Fibroblast of mammary gland (primary cell): ENCODE results near the gene PTX3.

Source experiments
- DNase-seq: peaks from one replicate; pipeline ENCODE4 v3.0.0-alpha.2; 2010; ENCODE audit warnings: low read depth
- H3K4me3 ChIP-seq: 2 replicates; pipeline ENCODE4 v1.5.1; 2011; ENCODE audit warnings: low read depth, mild to moderate bottlenecking, low read length, moderate library complexity; ENCODE audit not compliant: control insufficient read depth
- CTCF ChIP-seq: conservative IDR thresholded peaks from 2 replicates; pipeline ENCODE4 v1.5.1; 2011; ENCODE audit warnings: low read depth, low read length, inconsistent platforms; ENCODE audit not compliant: control insufficient read depth, insufficient read depth

The PTX3 gene

GRCh38 chr3:157452097-157452496 is 15.4 kb downstream of the PTX3 start:
- no peak for TF ChIP-seq CTCF
- DNase-seq = no peak
- no peak overlapping the region for H3K4me3 ChIP-seq

- TF ChIP-seq CTCF = no peak
- DNase-seq = no peak
- no peak overlapping the region for H3K4me3 ChIP-seq
Observed at GRCh38 chr3:157453824-157454223, 17.2 kb downstream of the PTX3 start.

GRCh38 chr3:157459706-157460105 is 23.1 kb downstream of the PTX3 start:
- no peak for TF ChIP-seq CTCF
- H3K4me3 ChIP-seq = no peak overlapping the region
- no peak for DNase-seq

- DNase-seq = peak; percentile 83
Observed at GRCh38 chr3:157460253-157460652, 23.6 kb downstream of the PTX3 start.

GRCh38 chr3:157463816-157464215 is 27.2 kb downstream of the PTX3 start:
- no peak for DNase-seq

More at GRCh38 chr3:157460253-157460652, 23.6 kb downstream of the PTX3 start:
- no peak for TF ChIP-seq CTCF
- H3K4me3 ChIP-seq = no peak overlapping the region

GRCh38 chr3:157464321-157464720 is 27.7 kb downstream of the PTX3 start:
- no peak overlapping the region for H3K4me3 ChIP-seq
- no peak for TF ChIP-seq CTCF
- DNase-seq = no peak

More at GRCh38 chr3:157463816-157464215, 27.2 kb downstream of the PTX3 start:
- H3K4me3 ChIP-seq = no peak overlapping the region
- no peak for TF ChIP-seq CTCF

- DNase-seq = no peak
- no peak overlapping the region for H3K4me3 ChIP-seq
- no peak for TF ChIP-seq CTCF
Observed at GRCh38 chr3:157465741-157466140, 29.1 kb downstream of the PTX3 start.
